DOHH2 (cell line): ENCODE measurements around the gene CNKSR2.

Experiments
- EZH2phosphoT487 ChIP-seq: fragments of 200-600 bp; sonication (generic); IDR thresholded peaks from 2 replicates; pipeline ENCODE4 v1.6.1; 2017; ENCODE audit warnings: borderline replicate concordance, mild to moderate bottlenecking, antibody characterized with exemption, low read length, moderate library complexity, mixed read lengths
- TF ChIP-seq, protein P1 (sequence below): fragments of 200-600 bp; sonication (generic); IDR thresholded peaks from one replicate; pipeline ENCODE4 v1.5.1; 2014; ENCODE audit warnings: antibody characterized with exemption, mild to moderate bottlenecking, low read depth, low read length; ENCODE audit not compliant: poor library complexity, severe bottlenecking

DNA sequence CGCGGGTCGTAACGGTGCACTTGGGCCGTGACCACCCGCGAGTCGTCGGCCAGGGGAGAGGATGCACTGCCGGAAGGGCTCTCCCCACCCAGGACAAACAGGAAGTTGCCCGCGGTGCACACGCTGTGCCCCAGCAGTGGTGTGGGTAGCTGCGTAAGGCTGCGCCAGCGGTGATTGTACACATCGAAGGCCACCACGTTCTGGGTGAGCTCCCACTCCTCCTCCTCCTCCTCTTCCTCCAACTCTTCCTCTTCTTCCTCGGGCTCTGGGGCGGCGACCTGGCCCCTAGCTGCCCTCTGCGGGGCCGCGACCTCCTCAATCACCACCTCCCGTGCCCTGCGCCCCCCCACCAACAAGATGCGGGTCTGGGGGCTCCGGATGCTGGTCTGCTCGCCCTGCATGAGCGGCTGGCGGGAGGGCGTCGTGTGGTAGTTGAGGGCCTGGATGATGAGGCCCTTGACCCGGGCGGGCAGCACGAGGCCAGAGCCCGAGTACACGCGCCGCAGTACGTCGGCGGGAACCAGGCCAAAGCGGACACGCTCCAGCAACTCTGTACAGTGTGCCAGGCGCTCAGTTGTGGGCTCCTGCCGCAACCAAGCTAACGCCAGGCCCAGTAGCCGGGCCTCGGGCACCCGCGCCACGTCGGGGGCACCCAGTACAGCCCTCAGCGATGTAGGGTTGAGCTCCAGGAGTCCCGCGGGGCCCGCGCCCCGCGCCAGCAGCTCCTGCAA, 282.5 kb downstream of the CNKSR2 start:
- no peak for TF ChIP-seq EZH2phosphoT487
- TF ChIP-seq, protein P1, sequence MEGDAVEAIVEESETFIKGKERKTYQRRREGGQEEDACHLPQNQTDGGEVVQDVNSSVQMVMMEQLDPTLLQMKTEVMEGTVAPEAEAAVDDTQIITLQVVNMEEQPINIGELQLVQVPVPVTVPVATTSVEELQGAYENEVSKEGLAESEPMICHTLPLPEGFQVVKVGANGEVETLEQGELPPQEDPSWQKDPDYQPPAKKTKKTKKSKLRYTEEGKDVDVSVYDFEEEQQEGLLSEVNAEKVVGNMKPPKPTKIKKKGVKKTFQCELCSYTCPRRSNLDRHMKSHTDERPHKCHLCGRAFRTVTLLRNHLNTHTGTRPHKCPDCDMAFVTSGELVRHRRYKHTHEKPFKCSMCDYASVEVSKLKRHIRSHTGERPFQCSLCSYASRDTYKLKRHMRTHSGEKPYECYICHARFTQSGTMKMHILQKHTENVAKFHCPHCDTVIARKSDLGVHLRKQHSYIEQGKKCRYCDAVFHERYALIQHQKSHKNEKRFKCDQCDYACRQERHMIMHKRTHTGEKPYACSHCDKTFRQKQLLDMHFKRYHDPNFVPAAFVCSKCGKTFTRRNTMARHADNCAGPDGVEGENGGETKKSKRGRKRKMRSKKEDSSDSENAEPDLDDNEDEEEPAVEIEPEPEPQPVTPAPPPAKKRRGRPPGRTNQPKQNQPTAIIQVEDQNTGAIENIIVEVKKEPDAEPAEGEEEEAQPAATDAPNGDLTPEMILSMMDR = no peak
